ENCODE measurements around the gene OR10A7.
"Not testable (repeated sequence)": the region's sequence is repeated elsewhere in the genome, so short reads cannot be mapped to it uniquely, and the experiment has no call there.

OR10A7 gene, protein sequence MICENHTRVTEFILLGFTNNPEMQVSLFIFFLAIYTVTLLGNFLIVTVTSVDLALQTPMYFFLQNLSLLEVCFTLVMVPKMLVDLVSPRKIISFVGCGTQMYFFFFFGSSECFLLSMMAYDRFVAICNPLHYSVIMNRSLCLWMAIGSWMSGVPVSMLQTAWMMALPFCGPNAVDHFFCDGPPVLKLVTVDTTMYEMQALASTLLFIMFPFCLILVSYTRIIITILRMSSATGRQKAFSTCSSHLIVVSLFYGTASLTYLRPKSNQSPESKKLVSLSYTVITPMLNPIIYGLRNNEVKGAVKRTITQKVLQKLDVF

DNA sequence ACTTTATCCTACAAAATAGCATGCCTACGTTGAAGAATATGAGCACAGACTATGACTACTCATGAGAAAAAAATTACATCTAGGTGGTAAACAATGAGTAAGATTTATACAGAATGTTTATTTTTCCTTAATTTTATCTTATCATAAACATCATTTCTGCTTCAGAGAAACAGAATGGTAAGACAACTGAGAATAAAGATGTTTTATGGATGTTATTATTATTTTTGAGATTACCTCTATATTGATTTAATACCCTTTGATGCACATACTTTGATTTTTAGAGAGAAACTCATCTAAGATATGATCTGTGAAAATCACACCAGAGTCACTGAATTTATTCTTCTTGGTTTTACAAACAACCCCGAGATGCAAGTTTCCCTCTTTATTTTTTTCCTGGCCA, at the start of gene OR10A7:
TSS of gene OR10A7 (plus strand) at position 301 of the 400 bp plus-strand sequence. CDS start at position 301, 0 bp downstream.
- H3K9ac ChIP-seq (ENCODE audit: low read length), result no peak within 1 kb of the TSS
- H3K27ac ChIP-seq (ENCODE audit: low read length), result no peak within 1 kb of the TSS

DNA sequence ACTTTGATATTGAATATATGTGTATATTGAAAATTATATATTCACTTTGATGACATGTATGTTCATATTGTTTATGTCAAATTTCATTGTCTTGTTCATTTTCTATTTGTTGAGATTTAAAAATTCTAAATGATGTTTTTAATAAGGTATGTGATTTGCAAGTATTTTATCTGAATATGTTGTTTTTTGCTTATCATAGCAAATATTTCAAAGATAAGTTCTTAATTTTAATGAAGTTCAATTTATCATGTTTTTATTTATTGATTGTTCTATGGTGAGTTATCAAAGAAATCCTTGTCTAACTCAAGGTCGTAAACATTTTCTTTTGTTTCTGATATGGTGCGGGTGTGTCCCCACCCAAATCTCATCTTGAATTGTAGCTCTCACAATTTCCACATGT, 49.4 kb upstream of the OR10A7 start:
- H3K4me1 ChIP-seq (ENCODE audit: control insufficient read depth, low read depth, low read length), result no peaks in the 10 kb centered on the region
- no peak overlapping the region for H3K4me3 ChIP-seq (ENCODE audit: low read length)
- H3K9me3 ChIP-seq (ENCODE audit: control insufficient read depth, low read depth, low read length), result no peaks in the 10 kb centered on the region
- no peaks in the 10 kb centered on the region for H3K36me3 ChIP-seq (ENCODE audit: control insufficient read depth, low read depth, low read length)
- H3K27ac ChIP-seq (ENCODE audit: low read length), result no peak overlapping the region
- H3K9ac ChIP-seq (ENCODE audit: low read length), result no peak overlapping the region
- H3K27me3 ChIP-seq (ENCODE audit: control insufficient read depth, insufficient read depth, low read length), result no peaks in the 10 kb centered on the region

More for the DNA sequence above, at the start of gene OR10A7:
- Histone ChIP-seq H3K4me3 (ENCODE audit: low read length) (no peak within 1 kb of the TSS), H3K4me1 (ENCODE audit: control insufficient read depth, low read depth, low read length) (no peaks in the 10 kb centered on the region), H3K27me3 (ENCODE audit: control insufficient read depth, insufficient read depth, low read length) (no peaks in the 10 kb centered on the region), H3K9me3 (ENCODE audit: control insufficient read depth, low read depth, low read length) (no peaks in the 10 kb centered on the region), H3K36me3 (ENCODE audit: control insufficient read depth, low read depth, low read length) (no peaks in the 10 kb centered on the region)

DNA sequence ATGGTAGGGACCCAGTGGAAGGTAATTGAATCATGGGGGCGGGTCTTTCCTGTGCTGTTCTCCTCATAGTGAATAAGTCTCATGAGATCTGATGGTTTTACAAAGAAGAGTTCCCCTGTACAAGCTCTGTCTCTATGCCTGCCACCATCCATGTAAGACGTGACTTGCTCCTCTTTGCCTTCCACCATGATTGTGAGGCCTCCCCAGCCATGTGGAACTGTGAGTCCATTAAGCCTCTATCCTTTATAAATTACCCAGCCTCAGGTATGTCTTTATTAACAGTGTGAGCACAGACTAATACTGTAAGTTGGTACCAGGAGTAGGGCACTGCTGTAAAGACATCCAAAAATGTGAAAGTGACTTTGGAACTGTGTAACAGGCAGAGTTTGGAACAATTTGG, 49.0 kb upstream of the OR10A7 start:
- H3K9ac ChIP-seq (ENCODE audit: low read length); H3K4me3 ChIP-seq (ENCODE audit: low read length); H3K9me3 ChIP-seq (ENCODE audit: control insufficient read depth, low read depth, low read length); H3K36me3 ChIP-seq (ENCODE audit: control insufficient read depth, low read depth, low read length); H3K27me3 ChIP-seq (ENCODE audit: control insufficient read depth, insufficient read depth, low read length); H3K4me1 ChIP-seq (ENCODE audit: control insufficient read depth, low read depth, low read length); H3K27ac ChIP-seq (ENCODE audit: low read length): not testable (repeated sequence)

DNA sequence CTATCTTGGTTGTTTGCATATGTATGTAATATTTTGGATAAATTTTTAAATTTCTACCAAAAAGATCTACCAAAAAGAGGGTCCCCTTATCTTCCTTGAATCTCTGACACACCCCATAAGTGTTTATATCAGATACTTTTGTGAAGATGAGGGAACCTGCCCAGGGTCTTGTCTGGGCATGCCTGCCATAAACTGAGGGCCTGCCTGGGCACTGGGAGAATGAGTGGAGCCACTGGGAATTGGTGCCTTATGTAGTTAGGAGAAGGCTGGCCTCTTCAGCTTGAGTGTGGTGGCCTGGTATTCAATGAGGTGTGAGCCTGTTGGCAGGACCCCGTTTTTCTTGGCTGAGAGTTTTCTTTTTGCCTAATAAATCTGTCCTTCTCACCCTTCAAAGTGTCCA, 48.1 kb upstream of the OR10A7 start:
- Histone ChIP-seq H3K4me3 (ENCODE audit: low read length) (no peak overlapping the region), H3K9ac (ENCODE audit: low read length) (no peak overlapping the region), H3K27ac (ENCODE audit: low read length) (no peak overlapping the region), H3K4me1 (ENCODE audit: control insufficient read depth, low read depth, low read length) (no peaks in the 10 kb centered on the region), H3K36me3 (ENCODE audit: control insufficient read depth, low read depth, low read length) (no peaks in the 10 kb centered on the region), H3K27me3 (ENCODE audit: control insufficient read depth, insufficient read depth, low read length) (no peaks in the 10 kb centered on the region), H3K9me3 (ENCODE audit: control insufficient read depth, low read depth, low read length) (no peaks in the 10 kb centered on the region)

DNA sequence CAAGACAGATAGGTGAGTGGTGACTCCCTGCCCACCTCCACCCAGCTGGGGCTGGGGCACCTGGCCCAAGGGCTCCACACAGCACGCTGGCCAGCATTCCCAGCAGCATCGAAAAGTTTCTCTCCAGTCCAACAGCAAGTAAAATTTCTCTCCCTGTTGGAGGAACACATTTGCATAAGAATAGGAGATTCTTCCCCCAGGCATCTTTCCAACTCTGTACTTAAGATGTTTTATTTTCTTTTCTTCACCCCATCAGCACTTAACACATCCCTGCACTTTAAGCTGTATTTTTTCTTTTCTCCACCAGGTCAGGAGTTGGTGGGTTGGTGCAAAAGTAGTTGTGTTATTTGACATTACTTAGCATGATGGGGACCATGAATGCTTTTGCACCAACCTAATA, 47.4 kb upstream of the OR10A7 start:
- H3K36me3 ChIP-seq (ENCODE audit: control insufficient read depth, low read depth, low read length), result no peaks in the 10 kb centered on the region
- H3K4me1 ChIP-seq (ENCODE audit: control insufficient read depth, low read depth, low read length), result no peaks in the 10 kb centered on the region
- no peak overlapping the region for H3K4me3 ChIP-seq (ENCODE audit: low read length)
- H3K27ac ChIP-seq (ENCODE audit: low read length), result no peak overlapping the region
- no peaks in the 10 kb centered on the region for H3K9me3 ChIP-seq (ENCODE audit: control insufficient read depth, low read depth, low read length)
- no peaks in the 10 kb centered on the region for H3K27me3 ChIP-seq (ENCODE audit: control insufficient read depth, insufficient read depth, low read length)
- no peak overlapping the region for H3K9ac ChIP-seq (ENCODE audit: low read length)

DNA sequence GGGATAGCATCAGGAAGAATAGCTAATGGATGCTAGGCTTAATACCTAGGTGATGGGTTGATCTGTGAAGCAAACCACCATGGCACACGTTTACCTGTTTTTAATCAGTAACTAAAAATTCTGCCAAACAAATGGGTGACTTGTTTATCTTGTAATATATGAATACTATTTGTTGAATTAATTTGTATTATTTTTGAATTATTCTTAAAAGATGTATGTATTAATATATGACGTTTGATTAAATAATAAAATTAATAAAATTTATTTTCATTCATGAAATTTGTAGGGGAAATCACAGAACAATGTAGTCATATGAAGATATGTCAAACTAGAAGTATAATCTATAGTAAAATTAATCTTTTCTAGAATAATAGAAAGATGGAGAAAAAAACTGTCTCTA, 32.3 kb upstream of the OR10A7 start:
- Histone ChIP-seq H3K27me3 (ENCODE audit: control insufficient read depth, insufficient read depth, low read length) (no peaks in the 10 kb centered on the region), H3K4me3 (ENCODE audit: low read length) (no peak overlapping the region), H3K9ac (ENCODE audit: low read length) (no peak overlapping the region), H3K4me1 (ENCODE audit: control insufficient read depth, low read depth, low read length) (no peaks in the 10 kb centered on the region), H3K36me3 (ENCODE audit: control insufficient read depth, low read depth, low read length) (no peaks in the 10 kb centered on the region), H3K27ac (ENCODE audit: low read length) (no peak overlapping the region), H3K9me3 (ENCODE audit: control insufficient read depth, low read depth, low read length) (peaks cover 3% of the 10 kb centered on the region)

DNA sequence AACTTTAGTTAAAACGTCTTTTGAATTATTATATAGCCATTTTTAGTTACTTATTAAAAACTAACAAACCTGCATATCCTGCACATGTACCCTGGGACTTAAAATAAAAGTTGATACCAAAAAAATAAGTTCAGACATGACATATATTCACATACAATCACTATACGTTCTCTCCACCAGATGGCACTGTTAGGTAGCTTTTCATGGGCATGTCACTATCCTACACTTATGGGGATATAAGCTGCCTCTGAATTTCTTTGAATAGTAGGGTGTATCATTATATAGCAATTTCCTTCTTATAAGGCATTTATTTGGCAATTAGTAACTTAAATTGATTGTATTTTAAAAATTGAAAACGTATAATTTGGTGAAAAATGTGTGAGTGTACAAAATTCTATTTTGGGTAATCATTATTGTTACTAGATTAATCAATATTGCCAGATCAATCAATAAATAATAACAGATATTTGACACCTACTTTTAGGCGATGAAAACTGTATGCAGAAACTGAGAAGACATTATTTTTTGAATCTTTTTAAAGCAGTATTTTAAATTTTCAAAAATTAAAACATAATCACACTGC, 31.8 kb upstream of the OR10A7 start:
- Histone ChIP-seq H3K36me3 (ENCODE audit: control insufficient read depth, low read depth, low read length) (no peaks in the 10 kb centered on the region), H3K9ac (ENCODE audit: low read length) (no peak overlapping the region), H3K27me3 (ENCODE audit: control insufficient read depth, insufficient read depth, low read length) (no peaks in the 10 kb centered on the region), H3K27ac (ENCODE audit: low read length) (no peak overlapping the region), H3K4me1 (ENCODE audit: control insufficient read depth, low read depth, low read length) (no peaks in the 10 kb centered on the region), H3K9me3 (ENCODE audit: control insufficient read depth, low read depth, low read length) (peaks cover 3% of the 10 kb centered on the region), H3K4me3 (ENCODE audit: low read length) (no peak overlapping the region)

DNA sequence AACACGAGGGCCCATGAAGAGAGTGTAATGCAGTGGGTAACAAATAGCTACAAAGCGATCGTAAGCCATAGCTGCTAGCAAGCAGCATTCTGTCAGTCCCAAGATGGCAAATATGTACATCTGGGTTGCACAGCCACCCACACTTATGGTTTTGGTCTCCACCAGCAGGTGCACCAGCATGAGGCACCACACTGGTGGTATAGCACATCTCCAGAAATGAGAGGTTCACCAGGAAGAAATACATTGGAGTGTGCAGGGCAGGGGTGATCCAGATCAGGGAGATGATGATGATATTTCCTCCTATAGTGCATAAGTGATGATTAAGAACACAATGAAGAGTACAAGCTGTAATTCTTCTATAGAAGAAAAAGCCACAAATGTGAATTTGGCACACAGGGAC, 26.4 kb upstream of the OR10A7 start:
- no peaks in the 10 kb centered on the region for H3K36me3 ChIP-seq (ENCODE audit: control insufficient read depth, low read depth, low read length)
- H3K4me1 ChIP-seq (ENCODE audit: control insufficient read depth, low read depth, low read length), result no peaks in the 10 kb centered on the region
- H3K4me3 ChIP-seq (ENCODE audit: low read length), result no peak overlapping the region
- H3K27me3 ChIP-seq (ENCODE audit: control insufficient read depth, insufficient read depth, low read length), result no peaks in the 10 kb centered on the region
- H3K9me3 ChIP-seq (ENCODE audit: control insufficient read depth, low read depth, low read length), result peaks cover 3% of the 10 kb centered on the region
- no peak overlapping the region for H3K9ac ChIP-seq (ENCODE audit: low read length)
- H3K27ac ChIP-seq (ENCODE audit: low read length), result no peak overlapping the region

DNA sequence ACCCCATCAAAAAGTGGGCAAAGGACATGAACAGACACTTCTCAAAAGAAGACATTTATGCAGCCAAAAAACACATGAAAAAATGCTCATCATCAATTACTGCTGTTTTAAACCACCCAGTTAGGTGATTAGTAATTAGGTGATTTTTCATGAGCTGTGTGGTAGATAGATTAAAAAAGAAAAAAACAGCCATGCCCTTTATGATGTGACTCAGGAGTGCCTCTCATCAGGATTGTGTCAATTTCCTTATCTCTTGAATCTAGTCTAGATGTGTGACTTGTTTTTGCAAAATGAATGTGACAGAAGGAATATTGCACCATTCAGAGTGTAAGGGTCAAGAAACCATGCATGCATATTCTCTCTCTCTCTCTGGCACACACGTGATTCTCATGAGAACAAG, 5.7 kb downstream of the OR10A7 start:
- no peak overlapping the region for H3K9ac ChIP-seq (ENCODE audit: low read length)
- H3K4me3 ChIP-seq (ENCODE audit: low read length), result no peak overlapping the region
- no peaks in the 10 kb centered on the region for H3K9me3 ChIP-seq (ENCODE audit: control insufficient read depth, low read depth, low read length)
- H3K27ac ChIP-seq (ENCODE audit: low read length), result no peak overlapping the region
- H3K36me3 ChIP-seq (ENCODE audit: control insufficient read depth, low read depth, low read length), result no peaks in the 10 kb centered on the region
- no peaks in the 10 kb centered on the region for H3K27me3 ChIP-seq (ENCODE audit: control insufficient read depth, insufficient read depth, low read length)
- no peaks in the 10 kb centered on the region for H3K4me1 ChIP-seq (ENCODE audit: control insufficient read depth, low read depth, low read length)

DNA sequence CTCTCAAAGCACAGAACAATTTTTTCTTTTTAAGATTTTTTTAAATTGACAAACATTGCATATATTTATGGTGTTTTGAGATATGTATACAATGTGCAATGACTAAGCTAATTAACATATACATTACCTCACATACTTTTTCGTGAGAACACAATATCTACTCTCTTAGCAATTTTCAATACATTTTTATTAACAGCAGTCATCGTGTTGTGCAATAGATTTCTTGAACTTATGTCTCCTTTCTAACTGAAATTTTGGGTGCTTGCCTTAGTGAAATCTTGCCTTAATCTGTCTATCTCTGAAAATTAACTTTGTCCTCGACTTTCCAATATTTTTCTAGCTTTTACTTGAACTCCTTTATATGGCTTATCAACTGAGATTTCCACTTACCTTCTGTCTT, 6.8 kb downstream of the OR10A7 start:
- Histone ChIP-seq H3K9ac (ENCODE audit: low read length) (no peak overlapping the region), H3K27me3 (ENCODE audit: control insufficient read depth, insufficient read depth, low read length) (no peaks in the 10 kb centered on the region), H3K4me3 (ENCODE audit: low read length) (no peak overlapping the region)

DNA sequence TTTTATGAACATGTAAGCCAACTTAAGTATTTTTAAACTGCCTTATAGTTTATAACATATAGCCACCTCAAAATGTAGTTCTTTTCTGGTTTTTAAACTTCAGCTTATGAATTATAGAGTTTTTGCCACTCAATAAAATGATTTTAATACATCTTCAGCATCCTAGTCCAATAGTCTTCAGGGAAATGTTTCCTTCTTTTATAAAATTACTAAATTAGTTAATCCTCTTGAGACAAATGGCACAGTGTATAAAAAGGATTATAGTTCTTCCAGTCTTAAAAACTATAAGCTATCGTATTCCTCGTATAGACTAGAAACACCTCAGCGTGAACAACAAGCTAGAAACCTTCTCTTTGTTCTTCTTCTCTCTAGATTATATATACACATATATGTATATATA, 23.5 kb downstream of the OR10A7 start, which contains the start of gene OR6C74:
TSS of gene OR6C74 (plus strand) at position 301 of the 400 bp plus-strand sequence. CDS start 2,679 bp downstream, outside the sequence.
- Histone ChIP-seq H3K9ac (ENCODE audit: low read length) (no peak within 1 kb of the TSS), H3K4me1 (ENCODE audit: control insufficient read depth, low read depth, low read length) (no peaks in the 10 kb centered on the region), H3K36me3 (ENCODE audit: control insufficient read depth, low read depth, low read length) (no peaks in the 10 kb centered on the region)

More for the DNA sequence above, 6.8 kb downstream of the OR10A7 start:
- Histone ChIP-seq H3K9me3 (ENCODE audit: control insufficient read depth, low read depth, low read length) (no peaks in the 10 kb centered on the region), H3K4me1 (ENCODE audit: control insufficient read depth, low read depth, low read length) (no peaks in the 10 kb centered on the region), H3K27ac (ENCODE audit: low read length) (no peak overlapping the region), H3K36me3 (ENCODE audit: control insufficient read depth, low read depth, low read length) (no peaks in the 10 kb centered on the region)

DNA sequence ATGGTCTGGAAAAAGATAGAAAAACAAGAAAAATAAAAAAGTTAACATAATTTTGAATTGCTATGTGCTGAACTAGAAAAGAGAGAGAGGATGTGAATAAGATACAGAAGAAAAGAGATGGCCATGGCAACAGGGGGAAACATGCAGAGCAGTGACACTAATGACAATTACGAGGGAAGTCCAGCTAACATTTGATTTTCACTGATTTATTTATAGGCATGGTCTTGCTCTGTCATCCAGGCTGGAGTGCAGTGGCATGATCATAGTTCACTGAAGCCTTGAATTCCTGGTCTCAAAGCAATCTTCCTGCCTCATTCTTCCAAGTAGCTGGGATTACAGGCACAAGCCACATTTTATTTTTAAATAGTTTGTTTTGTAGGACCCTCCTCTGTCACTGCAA, 25.3 kb downstream of the OR10A7 start:
- Histone ChIP-seq H3K4me1 (ENCODE audit: control insufficient read depth, low read depth, low read length) (no peaks in the 10 kb centered on the region), H3K36me3 (ENCODE audit: control insufficient read depth, low read depth, low read length) (no peaks in the 10 kb centered on the region), H3K9ac (ENCODE audit: low read length) (no peak overlapping the region), H3K27ac (ENCODE audit: low read length) (no peak overlapping the region), H3K9me3 (ENCODE audit: control insufficient read depth, low read depth, low read length) (no peaks in the 10 kb centered on the region), H3K27me3 (ENCODE audit: control insufficient read depth, insufficient read depth, low read length) (no peaks in the 10 kb centered on the region), H3K4me3 (ENCODE audit: low read length) (no peak overlapping the region)

More for the DNA sequence above, 23.5 kb downstream of the OR10A7 start, which contains the start of gene OR6C74:
- Histone ChIP-seq H3K27me3 (ENCODE audit: control insufficient read depth, insufficient read depth, low read length) (no peaks in the 10 kb centered on the region), H3K27ac (ENCODE audit: low read length) (no peak within 1 kb of the TSS), H3K4me3 (ENCODE audit: low read length) (no peak within 1 kb of the TSS), H3K9me3 (ENCODE audit: control insufficient read depth, low read depth, low read length) (no peaks in the 10 kb centered on the region)
